Iris pigment epithelial cell (primary cell): ENCODE measurements around the gene WDR75.
"Not testable (repeated sequence)": the region's sequence is repeated elsewhere in the genome, so short reads cannot be mapped to it uniquely, and the experiment has no call there.

Source experiments
- DNase-seq: peaks from one replicate; pipeline ENCODE4 v3.0.0-alpha.2; 2011; ENCODE audit warnings: low read depth

Gene WDR75

DNA sequence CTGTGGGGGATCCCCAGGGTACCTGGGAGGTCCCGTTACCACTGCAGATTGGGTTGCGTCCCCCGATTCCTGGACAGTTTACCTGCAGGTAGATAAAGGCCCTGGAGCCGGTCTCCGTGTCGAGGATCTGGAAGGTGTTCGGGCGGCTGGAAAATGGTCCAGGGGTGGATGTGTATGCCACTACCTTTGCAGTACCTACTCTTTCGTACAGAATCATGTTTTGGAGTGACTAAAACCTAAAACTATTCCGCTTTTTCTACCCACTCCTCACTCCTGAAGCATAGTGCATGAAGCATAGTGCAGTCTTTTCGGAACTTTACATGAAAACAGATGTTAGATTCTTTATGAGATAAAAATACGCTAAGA is 418 bp downstream of the WDR75 start:
- DNase-seq: no peak

- DNase-seq: no peak
Observed at GRCh38 chr2:189442468-189442867, 1.2 kb downstream of the WDR75 start.

DNA sequence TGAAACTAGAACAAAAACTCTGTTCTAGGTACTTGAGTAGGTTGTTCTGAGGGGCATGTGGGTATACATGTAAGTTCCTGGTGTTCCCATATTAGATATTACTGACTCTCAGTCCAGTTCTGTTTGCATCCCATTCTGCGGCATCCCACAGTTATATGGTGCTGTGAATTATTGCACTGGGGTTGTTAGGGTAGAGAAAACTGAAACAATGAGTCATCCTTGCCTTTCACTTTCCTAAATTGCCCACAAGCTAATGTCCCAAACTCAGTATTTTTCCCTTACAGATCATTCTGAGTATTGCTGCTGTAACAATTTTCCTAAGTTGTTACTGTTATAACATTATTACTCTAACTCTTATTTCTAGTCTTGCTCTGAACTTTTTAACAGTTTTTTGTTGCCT is 3.0 kb downstream of the WDR75 start:
- peak; percentile 45 for DNase-seq

DNA sequence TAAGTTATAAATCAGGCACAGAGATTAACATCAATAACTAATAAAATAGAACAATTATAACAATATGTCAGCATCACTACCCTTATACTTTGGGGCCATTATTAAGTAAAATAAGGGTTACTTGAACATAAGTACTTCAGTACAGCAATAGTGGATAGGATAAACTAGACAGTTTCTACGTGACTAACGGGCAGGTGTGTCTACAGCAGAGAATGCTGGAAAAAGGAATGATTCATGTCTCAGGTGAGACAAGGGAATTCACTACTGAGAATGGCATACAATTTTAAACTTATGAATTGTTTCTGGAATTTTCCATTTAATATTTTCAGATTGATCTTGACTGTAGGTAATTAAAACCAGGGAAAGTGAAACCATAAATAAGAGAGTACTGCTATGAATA is 5.5 kb downstream of the WDR75 start:
- no peak for DNase-seq

GRCh38 chr2:189454009-189454408 is 12.7 kb downstream of the WDR75 start:
- no peak for DNase-seq

DNA sequence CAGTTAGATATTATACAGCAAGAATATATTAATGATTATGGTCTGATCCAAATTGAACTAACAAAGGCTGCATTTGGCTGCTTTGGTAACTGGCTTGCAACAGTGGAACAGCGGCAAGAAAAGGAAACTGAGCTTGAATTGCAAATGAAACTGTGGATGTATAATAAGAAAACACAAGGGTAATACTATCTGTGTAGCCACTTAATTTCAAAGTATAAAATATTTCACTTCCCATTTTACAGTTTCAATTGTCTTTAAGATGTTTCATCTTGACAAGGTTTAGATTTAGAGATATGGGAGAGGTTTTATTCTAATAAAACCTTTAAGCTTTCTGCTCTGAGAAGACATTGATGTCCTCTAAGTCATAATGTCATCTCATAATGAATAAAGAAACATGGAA is 23.8 kb downstream of the WDR75 start:
- DNase-seq: no peak

DNA sequence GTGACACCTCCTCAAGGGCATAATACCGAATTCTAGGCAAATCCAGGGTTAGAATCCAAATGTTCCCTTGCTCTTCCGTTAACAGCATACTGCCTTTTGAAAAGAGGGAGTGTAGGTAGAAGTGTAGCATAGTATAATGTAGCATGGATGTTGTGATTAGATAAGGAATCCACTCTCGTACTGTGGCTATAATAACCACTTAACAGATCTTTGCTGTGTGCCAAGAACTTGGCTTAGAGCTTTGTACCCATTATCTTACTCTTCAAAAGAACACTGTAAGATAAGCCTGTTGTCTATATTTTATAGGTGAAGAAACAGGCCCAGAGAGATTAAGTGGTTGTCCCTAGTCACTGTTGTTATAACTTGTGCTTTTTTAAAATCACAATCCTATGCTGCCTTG is 24.2 kb downstream of the WDR75 start:
- no peak for DNase-seq

- DNase-seq: no peak
Observed at GRCh38 chr2:189466046-189466445, 24.8 kb downstream of the WDR75 start.

- peak; percentile 54 for DNase-seq
Observed at GRCh38 chr2:189466656-189467055, 25.4 kb downstream of the WDR75 start.

DNA sequence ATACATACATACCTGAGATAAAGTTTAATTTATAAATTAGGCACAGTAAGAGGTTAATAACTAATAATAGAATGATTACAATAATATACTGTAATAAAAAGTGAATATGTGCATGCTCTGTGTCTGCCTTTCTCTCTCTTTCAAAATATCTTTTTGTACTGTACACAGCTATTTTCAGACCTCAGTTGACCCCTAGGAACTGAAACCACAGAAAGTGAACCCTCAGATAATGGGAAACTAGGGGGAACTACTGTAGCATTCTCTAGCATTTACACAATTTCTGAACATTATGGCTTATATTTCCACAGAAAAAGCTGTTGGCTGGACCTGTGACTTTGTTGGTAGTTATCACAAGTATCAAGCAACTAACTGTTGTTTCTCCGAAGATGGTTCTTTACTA is 25.9 kb downstream of the WDR75 start:
- no peak for DNase-seq

- DNase-seq: no peak
Observed at GRCh38 chr2:189467593-189467992, 26.3 kb downstream of the WDR75 start.

DNA sequence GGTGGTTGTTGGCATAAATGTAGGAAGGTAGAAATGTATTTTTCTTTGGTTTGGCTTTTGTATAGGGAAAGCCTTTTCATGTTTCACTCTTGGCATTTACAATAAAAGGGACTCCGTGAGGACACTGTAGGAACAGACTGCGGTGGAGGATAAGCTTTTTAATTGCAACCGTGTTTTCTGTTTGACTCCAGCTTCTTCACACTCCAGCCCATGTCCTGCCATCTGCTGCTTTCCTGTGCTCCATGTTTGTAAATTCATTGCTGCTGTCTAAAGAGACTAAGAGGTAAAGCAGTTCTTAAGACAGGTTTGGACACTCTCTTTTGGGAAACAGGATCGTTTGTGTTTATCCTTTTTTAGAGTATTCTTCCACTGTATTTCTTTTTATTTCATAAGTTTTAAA is 33.3 kb downstream of the WDR75 start:
- DNase-seq: no peak

- no peak for DNase-seq
Observed at GRCh38 chr2:189477756-189478155, 36.5 kb downstream of the WDR75 start.

DNA sequence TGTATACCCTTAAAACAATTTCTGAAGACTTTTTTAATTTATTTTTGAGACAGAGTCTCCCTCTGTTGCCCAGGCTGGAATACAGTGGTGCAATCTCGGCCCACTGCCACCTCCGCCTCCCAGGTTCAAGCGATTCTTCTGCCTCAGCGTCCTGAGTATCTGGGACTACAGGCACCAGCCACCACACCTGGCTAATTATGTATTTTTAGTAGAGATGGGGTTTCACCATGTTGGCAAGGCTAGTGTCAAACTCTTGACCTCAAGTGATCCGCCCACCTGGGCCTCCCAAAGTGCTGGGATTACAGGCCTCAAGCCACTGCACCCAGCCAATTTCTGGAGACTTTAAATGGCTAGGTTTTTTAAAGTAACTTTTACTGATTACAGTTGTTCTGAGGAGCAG is 37.0 kb downstream of the WDR75 start:
- not testable (repeated sequence) for DNase-seq

- no peak for DNase-seq
Observed at GRCh38 chr2:189481071-189481470, 39.8 kb downstream of the WDR75 start.

DNA sequence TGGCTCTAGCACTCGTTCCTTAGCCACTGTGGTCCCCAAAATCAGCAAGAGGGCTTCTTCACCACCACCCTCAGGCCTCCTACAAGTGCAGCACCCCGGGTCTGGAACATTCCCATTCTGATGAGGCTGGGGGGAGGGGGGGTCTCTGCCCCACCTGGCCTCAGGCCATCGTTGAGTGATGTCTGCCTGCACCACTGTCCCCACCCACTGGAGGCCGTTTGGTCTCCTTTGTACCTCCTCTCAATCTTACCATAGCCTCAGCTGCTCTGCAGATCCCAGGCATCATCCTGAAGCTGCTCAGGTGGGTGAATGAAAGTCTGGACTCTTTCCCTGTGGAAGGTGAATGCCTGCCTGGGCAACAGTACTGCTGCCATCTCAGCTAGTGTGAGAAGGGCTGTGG is 42.3 kb downstream of the WDR75 start:
- no peak for DNase-seq

GRCh38 chr2:189483980-189484740 is 42.9 kb downstream of the WDR75 start:
- no peak for DNase-seq

DNA sequence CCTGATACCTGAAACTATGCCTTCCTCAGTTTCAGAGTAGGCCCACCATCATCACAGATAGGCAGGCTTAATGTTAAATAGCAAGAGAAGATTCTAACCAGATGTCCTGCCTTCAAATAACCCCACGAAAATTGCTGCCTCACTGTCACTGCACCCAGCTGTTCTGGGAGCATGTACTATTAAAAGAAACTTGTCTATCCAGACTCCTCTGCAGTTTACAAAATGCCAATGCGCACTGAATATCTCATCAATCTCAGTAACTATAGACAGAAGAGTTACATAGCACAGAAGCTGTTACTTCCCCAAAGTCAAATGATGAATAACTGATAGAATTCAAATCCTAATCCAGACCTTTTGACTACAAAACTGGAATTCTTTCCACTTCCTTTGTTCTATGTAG is 43.9 kb downstream of the WDR75 start:
- no peak for DNase-seq

GRCh38 chr2:189486237-189486770 is 45.0 kb downstream of the WDR75 start:
- DNase-seq: no peak

GRCh38 chr2:189487283-189488007 is 46.2 kb downstream of the WDR75 start:
- DNase-seq: no peak

GRCh38 chr2:189488008-189488310 is 46.7 kb downstream of the WDR75 start:
- no peak for DNase-seq

GRCh38 chr2:189492451-189492850 is 51.2 kb downstream of the WDR75 start:
- DNase-seq: peak; percentile 20

GRCh38 chr2:189498205-189498604 is 56.9 kb downstream of the WDR75 start:
- peak; percentile 18 for DNase-seq

DNA sequence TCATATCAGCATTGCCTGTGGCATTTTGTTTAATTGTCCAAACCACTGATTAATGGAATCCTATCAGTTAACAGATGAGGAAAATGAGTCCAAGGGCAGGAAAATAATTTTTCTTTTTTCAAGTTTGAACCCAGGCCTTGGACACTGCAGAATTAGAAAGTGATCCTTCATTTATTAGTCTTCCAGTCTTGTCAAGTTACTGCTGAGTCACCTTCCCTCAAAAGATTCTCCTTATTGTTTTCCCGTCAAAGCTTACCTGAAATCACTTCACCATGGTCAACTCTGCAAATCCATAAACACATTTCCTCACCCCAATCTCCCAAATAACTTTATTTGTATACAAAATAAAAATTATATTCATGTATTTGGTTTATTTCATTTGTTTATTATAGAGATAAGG is 57.9 kb downstream of the WDR75 start:
- no peak for DNase-seq
